ENCODE results near the gene RBBP5.
"Not testable (repeated sequence)": the region's sequence is repeated elsewhere in the genome, so short reads cannot be mapped to it uniquely, and the experiment has no call there.

The RBBP5 gene, protein sequence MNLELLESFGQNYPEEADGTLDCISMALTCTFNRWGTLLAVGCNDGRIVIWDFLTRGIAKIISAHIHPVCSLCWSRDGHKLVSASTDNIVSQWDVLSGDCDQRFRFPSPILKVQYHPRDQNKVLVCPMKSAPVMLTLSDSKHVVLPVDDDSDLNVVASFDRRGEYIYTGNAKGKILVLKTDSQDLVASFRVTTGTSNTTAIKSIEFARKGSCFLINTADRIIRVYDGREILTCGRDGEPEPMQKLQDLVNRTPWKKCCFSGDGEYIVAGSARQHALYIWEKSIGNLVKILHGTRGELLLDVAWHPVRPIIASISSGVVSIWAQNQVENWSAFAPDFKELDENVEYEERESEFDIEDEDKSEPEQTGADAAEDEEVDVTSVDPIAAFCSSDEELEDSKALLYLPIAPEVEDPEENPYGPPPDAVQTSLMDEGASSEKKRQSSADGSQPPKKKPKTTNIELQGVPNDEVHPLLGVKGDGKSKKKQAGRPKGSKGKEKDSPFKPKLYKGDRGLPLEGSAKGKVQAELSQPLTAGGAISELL

GRCh38 chr1:205121660-205122488 lies at the start of gene RBBP5:
TSS of gene RBBP5 (minus strand) at chr1:205121978. CDS start at chr1:205121873, 105 bp downstream.
- DNase-seq (ENCODE audit: low read depth) = peak; percentile 91

GRCh38 chr1:205171369-205171768 lies 49.6 kb upstream of the RBBP5 start:
- DNase-seq (ENCODE audit: low read depth) = no peak

DNA sequence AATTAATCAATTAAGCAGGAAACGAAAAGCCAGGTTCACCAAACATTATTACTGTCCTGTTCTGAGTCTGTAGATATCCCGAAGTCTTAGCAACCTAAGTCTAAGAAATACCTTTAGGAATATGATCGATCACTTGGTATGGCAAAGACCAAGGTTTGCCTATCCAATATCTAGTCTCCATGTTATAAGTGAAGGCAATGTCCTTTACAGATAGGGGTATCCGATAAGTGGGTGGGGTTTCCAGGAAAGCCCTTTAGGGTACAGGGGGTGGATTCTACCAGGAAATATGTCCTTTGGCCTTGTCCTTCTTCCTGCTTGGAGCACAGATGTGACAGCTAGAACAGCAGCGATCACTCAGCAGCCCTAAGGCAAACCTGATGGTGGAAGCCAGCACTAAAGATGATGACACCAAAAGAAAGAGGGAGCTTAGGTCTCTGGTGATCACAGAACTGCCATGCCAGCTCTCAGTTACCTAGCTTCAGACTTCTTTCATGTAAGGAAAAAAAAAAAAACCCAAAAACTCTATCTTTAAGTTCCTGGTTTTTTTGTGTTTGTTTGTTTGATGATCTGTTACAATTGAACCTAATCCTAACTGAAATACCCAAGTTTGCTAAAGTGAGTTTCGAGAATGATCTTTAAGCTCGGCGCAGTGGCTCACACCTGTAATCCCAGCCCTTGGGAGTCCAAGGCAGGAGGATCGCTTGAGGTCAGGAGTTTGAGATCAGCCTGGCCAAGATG lies 48.9 kb upstream of the RBBP5 start:
- no peak for DNase-seq (ENCODE audit: low read depth)

- no peak for DNase-seq (ENCODE audit: low read depth)
Observed at GRCh38 chr1:205169248-205169647, 47.5 kb upstream of the RBBP5 start.

DNA sequence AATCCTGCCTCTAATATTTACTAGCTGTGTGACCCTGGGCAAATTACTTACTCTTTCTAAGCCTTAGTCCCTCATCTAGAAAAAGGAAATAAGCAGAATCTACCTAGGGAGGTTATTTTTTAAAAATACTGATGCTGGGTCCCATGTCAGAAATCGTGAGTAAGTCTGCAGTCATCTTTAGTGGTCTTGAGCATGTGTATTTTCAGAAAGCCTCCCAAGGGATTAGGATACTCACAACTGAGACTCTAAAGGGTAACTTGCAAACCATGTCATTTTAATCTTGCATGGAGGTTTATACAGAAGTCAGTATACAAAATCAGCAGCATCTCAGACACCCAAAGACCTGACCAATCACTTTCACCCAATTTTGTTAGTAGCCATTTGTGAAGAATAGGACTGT lies 46.5 kb upstream of the RBBP5 start:
- DNase-seq (ENCODE audit: low read depth) = no peak

DNA sequence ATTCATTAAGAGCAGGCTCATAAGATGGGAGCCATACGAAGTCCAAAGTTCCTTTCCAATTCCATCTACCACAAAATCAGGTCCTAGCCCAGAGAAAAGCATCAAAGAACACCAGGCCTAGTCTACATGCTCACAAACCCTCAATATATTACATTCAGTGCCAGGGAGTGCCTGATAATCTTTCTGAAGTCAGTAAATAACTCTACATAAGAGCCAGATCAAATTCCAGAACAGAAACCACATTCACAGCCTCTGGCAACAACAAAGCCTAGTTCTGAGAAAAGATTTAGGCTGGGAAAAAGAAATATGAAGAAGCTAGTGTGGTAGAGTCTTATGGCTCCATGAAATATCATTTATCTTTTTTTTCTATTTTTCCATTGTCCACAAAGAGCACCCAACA lies 40.5 kb upstream of the RBBP5 start:
- no peak for DNase-seq (ENCODE audit: low read depth)

- DNase-seq (ENCODE audit: low read depth) = no peak
Observed at GRCh38 chr1:205161076-205161475, 39.3 kb upstream of the RBBP5 start.

DNA sequence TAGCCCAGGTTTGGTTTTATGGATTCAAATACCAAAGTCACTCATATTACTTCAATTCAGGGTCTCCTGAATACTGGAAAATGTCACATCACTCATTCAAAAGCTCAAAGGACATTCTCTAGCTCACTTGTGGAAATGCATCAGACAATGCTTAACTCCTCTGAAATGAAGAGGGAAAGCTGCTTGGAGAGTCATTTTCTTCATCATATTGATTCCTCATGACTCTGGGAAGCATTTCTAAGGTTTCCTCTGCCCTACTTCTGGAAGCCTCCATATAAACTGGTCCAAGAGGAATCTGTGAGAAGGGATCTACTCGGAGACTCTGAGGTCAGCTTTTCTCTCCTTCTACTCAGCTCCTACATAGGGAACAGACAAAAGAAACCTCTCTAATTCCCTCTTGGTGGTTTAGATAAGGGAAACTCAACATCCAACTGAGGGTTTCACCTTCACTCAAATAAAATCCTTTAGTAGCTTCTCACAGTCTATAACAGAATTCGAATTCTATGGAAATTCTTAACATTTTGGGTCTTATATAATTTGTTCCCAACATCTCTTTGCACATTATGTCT lies 36.4 kb upstream of the RBBP5 start:
- no peak for DNase-seq (ENCODE audit: low read depth)

DNA sequence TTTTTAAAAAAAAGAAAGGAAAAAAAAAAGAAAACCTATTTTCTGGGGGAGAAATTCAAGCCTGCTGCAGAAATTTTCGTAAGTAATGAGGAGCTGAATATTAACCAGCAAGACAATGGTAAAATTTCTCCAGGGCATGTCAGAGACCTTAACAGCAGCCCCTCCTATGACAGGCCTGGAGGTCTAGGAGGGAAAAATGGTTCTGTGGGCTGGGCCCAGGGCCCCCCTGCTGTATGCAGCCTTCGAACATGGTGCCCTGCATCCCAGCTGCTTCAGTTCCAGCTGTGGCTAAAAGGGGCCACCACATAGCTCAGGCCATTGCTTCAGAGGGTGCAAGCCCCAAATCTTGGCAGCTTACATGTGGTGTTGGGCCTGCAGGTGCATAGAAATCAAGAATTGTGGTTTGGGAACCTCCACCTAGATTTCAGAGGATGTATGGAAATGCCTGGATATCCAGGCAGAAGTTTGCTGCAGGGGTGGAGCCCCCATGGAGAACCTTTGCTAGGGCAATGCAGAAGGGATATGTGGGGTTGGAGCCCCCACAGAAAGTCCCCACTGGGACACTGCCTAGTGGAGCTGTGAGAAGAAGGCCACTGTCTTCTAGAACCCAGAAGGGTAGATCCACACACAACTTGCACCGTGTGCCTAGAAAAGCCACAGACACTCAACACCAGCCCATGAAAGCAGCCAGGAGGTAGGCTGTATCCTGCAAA lies 34.0 kb upstream of the RBBP5 start:
- DNase-seq (ENCODE audit: low read depth) = not testable (repeated sequence)

- no peak for DNase-seq (ENCODE audit: low read depth)
Observed at GRCh38 chr1:205152505-205152904, 30.7 kb upstream of the RBBP5 start.

DNA sequence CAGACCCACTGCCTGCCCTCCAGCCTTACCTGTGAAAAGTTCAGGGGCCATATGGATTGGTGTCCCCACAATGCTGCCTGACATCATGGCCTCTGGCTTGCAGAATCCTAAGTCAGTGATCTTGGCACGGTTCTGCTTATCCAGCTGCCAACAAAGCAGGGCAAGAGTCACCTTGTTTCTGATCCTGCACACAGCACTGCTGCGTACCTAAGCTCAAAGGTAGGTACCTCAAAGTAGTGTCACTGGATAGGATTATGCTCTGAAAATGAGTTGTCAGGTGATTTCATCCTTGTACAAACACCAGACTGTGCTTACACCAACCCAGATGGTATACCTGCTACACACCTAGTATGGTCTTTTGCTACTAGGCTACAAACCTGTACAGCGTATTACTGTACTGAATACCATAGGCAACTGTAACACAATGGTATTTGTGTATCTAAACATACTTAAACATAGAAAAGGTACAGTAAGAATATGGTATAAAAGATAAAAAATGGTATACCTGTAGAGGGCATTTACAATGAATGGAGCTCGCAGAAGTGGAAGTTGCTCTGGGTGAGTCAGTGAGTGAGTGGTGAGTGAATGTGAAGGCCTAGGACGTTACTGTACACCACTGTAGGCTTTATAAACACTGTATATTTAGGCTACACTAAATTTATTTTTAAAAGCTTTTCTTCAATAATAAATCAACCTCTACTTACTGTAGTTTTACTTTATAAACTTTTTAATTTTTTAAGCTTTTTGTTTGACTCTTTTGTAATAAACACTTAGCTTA lies 29.1 kb upstream of the RBBP5 start:
- no peak for DNase-seq (ENCODE audit: low read depth)

GRCh38 chr1:205147191-205147835 lies 25.5 kb upstream of the RBBP5 start:
- no peak for DNase-seq (ENCODE audit: low read depth)

- DNase-seq (ENCODE audit: low read depth) = no peak
Observed at GRCh38 chr1:205144751-205145150, 23.0 kb upstream of the RBBP5 start.

DNA sequence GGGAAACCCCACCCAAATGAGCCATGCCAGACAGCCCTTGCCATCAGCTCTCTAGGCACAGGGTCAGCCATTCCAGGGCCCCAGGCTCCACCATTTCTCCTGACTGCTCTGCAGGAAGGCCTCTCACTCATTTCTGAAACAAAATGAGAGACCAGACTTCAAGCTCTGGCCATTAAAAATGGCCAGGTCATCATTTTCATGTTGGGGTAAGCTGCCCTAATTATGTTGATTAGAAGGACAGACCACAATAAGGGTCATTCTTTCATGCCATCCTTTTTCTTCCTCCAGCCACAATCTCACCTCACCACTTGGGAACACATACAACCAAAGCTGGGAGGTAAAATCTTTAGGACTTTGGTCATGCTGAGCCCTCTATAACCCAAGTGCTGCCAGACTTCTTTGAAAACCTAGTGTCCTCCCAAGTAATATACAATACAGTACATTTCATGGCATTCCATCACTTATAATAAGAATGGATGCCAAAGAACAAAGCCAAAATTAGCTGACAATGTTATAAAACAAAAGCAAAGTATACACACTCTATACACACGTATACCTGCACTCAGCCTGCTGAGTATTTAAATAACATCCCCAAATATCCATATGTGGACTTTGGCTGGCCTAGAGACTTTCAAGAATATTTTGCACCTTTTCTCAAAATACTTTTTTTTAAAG lies 22.4 kb upstream of the RBBP5 start:
- no peak for DNase-seq (ENCODE audit: low read depth)

DNA sequence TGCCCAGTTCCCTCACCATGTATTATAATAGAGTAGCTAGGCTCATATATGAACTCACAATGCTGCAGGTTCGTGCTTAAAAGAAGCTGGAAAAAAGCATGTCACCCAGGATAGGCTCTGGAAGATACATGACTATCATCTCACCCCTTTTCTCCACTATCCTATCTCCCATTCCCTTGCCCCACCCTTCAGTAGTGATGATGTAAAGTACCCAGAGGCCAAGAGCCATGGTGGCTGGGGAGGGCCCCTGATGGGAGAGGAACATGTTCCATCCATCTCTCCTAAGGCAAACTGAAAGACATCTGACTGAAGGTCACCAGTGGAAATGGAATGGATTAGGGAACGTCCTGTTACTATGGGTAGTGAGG lies 20.3 kb upstream of the RBBP5 start:
- no peak for DNase-seq (ENCODE audit: low read depth)

DNA sequence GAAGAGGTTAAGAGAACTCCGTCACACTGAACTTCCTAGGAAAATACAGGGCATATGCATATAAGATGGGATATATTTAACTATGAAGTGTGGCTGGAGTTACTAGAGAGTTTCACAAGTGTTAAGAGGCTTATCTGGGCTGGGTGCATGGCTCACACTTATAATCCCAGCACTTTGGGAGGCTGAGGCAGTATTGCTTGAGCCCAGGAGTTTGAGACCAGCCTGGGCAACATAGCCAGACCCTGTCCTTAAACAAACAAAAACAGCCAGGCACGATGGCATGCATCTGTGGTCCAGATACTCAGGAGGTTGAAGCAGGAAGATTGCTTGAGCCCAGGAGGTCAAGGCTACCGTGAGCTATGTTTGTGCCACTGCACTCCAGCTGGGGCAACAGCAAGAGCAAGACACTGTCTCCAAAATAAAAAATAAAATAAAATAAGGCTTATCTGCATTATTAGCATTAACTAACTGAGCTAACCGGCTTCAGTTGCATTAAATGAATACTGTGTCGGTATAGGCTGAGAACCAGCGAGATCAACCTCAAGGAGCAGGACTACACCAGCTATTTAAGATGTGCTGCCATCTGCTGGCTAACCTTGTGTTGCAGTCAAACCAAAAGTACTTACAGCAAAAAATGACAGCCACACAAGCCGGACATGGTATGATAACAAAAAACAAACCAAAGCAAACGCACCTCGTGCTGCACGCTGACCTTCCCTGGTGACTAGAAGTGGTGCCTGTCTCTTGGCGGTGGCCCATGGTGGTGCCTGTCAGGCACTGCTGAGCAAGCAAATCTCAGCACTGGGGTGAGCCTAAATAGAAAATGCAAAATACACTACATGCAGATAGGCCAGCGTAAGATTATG lies 19.7 kb upstream of the RBBP5 start:
- peak; percentile 52 for DNase-seq (ENCODE audit: low read depth)

GRCh38 chr1:205140113-205140512 lies 18.3 kb upstream of the RBBP5 start:
- no peak for DNase-seq (ENCODE audit: low read depth)

DNA sequence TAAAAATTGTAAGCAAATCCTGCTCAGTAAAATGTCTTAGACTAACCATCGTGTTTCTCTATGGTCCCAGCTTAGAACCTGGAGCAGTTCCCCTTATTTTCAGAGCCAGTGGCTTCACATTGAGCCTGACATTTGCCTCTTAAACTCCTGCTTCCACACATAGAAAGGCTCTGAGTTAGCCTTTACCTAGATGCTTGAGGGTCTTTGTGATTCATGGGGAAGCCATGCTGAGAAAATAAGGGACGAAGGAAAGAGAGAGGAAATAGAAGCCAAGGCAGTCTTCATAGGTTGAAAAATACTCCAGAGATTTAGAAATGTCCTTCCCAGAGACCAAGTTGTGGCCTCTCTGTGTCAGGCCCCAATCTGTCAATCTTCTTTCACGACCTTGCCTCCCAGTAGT lies 16.1 kb upstream of the RBBP5 start:
- no peak for DNase-seq (ENCODE audit: low read depth)
